ENCODE data around the gene GRB7. TPM values are rescaled to one million over a fixed set of nuclear protein-coding genes. Genes with fewer than 3 reads are reported as not detected.
"Not testable (repeated sequence)": the region's sequence is repeated elsewhere in the genome, so short reads cannot be mapped to it uniquely, and the experiment has no call there.

The GRB7 gene
- polyA plus RNA-seq, 3 donors from 2014 or later = not detected

- H3K4me1 Mint-ChIP-seq = peaks cover 62 to 64% of the 10 kb centered on the region in 2 donors
- H3K27ac Mint-ChIP-seq = peak overlapping the region; percentile 96 to 100 (median 98)
- H3K9me3 Mint-ChIP-seq = no peaks in the 10 kb centered on the region
- peaks cover 0 to 4% (median 0%) of the 10 kb centered on the region in 3 donors for H3K36me3 Mint-ChIP-seq
- H3K4me3 Mint-ChIP-seq = peak overlapping the region; percentile 74 to 84 (median 81)
- H3K27me3 Mint-ChIP-seq (ENCODE audit: low read depth in 3 of 3) = peaks cover 34 to 50% (median 40%) of the 10 kb centered on the region in 3 donors
- DNase-seq = peak; percentile 99 to 100 (median 99)
Observed at GRCh38 chr17:39754161-39754957, 16.6 kb downstream of the GRB7 start.

- H3K36me3 Mint-ChIP-seq = peaks cover 0 to 4% (median 0%) of the 10 kb centered on the region in 3 donors
- H3K4me1 Mint-ChIP-seq = peaks cover 67 to 71% of the 10 kb centered on the region in 2 donors
- DNase-seq = no peak
- no peaks in the 10 kb centered on the region for H3K9me3 Mint-ChIP-seq
- peak overlapping the region; percentile 96 to 100 (median 98) for H3K27ac Mint-ChIP-seq
- H3K4me3 Mint-ChIP-seq = peak overlapping the region; percentile 73 to 84 (median 78)
- H3K27me3 Mint-ChIP-seq (ENCODE audit: low read depth in 3 of 3) = peaks cover 34 to 50% (median 41%) of the 10 kb centered on the region in 3 donors
Observed at GRCh38 chr17:39754958-39755553, 17.3 kb downstream of the GRB7 start.

GRCh38 chr17:39755554-39756379 is 18.0 kb downstream of the GRB7 start:
- Mint-ChIP-seq H3K4me3 (peak overlapping the region; percentile 73 to 84 (median 78)), H3K27me3 (ENCODE audit: low read depth in 3 of 3) (peaks cover 34 to 52% (median 42%) of the 10 kb centered on the region in 3 donors), H3K27ac (peak overlapping the region; percentile 96 to 100 (median 98)), H3K36me3 (peaks cover 0 to 4% (median 0%) of the 10 kb centered on the region in 3 donors), H3K4me1 (peaks cover 72 to 76% of the 10 kb centered on the region in 2 donors), H3K9me3 (no peaks in the 10 kb centered on the region)
- DNase-seq = peak; percentile 70 to 72 (median 71)

GRCh38 chr17:39756380-39757079 is 18.8 kb downstream of the GRB7 start:
- H3K27ac Mint-ChIP-seq = peak overlapping the region; percentile 96 to 100 (median 98)
- peaks cover 4 to 8% (median 5%) of the 10 kb centered on the region in 3 donors for H3K36me3 Mint-ChIP-seq

DNA sequence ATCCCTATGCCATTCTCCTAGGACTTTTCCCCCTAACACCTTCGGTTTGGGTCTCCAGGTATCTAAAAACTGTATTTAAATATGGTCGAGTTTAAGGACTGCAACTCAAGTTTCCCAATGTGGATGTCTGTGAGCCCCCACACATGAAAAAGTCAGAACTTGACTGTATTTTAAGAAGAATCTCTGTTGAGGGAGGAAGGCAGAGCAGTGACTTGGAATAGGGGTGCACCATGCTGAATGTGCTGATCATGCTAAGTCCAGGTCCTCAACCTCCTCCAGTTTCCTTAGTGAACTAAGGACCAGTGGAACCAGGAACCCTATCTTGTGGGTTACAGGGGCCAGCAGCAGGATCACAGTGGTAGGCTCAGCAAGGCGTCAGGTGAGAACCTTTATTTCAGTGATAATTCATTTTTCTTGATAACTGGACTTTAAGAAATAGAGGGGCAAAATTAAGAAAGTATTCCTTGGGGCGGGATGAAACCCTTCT is 19.5 kb downstream of the GRB7 start:
- H3K27ac Mint-ChIP-seq = peak overlapping the region; percentile 96 to 100 (median 98)
- H3K4me3 Mint-ChIP-seq = peak overlapping the region; percentile 73 to 84 (median 78)
- H3K36me3 Mint-ChIP-seq = peaks cover 4 to 8% (median 5%) of the 10 kb centered on the region in 3 donors
- H3K27me3 Mint-ChIP-seq (ENCODE audit: low read depth in 3 of 3) = peaks cover 33 to 57% (median 42%) of the 10 kb centered on the region in 3 donors
- peaks cover 80 to 83% of the 10 kb centered on the region in 2 donors for H3K4me1 Mint-ChIP-seq
- no peaks in the 10 kb centered on the region for H3K9me3 Mint-ChIP-seq
- DNase-seq = no peak

More at GRCh38 chr17:39756380-39757079, 18.8 kb downstream of the GRB7 start:
- H3K27me3 Mint-ChIP-seq (ENCODE audit: low read depth in 3 of 3) = peaks cover 34 to 57% (median 45%) of the 10 kb centered on the region in 3 donors
- H3K4me3 Mint-ChIP-seq = peak overlapping the region; percentile 73 to 84 (median 78)
- no peak for DNase-seq
- peaks cover 78 to 82% of the 10 kb centered on the region in 2 donors for H3K4me1 Mint-ChIP-seq
- no peaks in the 10 kb centered on the region for H3K9me3 Mint-ChIP-seq

DNA sequence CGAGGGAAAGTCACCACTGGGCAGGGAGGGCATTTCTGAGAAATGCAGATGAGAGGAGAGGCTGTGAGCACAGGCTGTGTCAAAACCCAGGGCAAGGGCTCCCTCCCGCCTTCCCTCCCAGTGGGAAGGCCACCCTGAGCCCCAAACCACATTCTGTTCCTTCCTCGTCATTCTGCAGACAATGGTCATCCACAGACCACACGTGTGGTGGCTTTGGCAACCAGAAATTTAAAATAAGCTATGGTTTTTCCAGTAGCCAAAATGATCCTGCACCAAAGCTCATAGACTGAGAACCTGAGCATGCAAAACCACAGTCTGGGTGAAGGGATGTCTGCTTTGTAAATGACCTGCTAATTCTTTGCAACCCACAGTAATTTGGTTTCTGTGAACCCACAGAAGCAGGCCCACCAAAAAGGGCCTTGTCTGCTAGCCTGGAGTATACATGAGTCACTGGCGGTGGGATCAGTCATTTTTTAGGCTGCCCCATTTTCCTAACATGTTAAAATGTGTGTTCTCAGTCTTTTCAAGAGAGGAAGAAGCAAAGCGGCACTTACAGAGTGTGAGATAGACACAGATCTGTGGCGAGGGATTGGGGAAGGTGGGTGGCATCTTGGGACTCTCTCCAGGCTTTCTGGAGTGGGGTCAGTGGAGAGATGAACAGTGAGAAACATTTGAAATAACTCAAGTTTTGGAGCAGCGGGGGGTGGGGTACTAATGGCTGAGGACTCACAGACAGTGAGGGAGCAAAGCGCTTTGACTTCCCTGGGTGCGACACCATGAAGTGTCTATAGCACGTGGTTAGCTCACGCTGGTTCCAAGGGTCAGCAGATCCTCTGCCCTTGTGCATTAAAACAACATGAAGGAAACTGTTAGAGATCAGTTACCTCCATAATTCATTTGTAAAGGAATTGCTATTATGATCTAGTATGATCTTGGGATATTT is 20.5 kb downstream of the GRB7 start:
- H3K27ac Mint-ChIP-seq = peak overlapping the region; percentile 96 to 100 (median 98)
- H3K36me3 Mint-ChIP-seq = peaks cover 9 to 13% (median 10%) of the 10 kb centered on the region in 3 donors
- DNase-seq = peak; percentile 85 to 87 (median 86)
- H3K4me1 Mint-ChIP-seq = peaks cover 79 to 83% of the 10 kb centered on the region in 2 donors
- H3K9me3 Mint-ChIP-seq = no peaks in the 10 kb centered on the region
- H3K27me3 Mint-ChIP-seq (ENCODE audit: low read depth in 3 of 3) = peaks cover 26 to 53% (median 38%) of the 10 kb centered on the region in 3 donors
- H3K4me3 Mint-ChIP-seq = peak overlapping the region; percentile 61 to 84 (median 78)

- H3K4me3 Mint-ChIP-seq = peak overlapping the region; percentile 61 to 84 (median 78)
- no peak for DNase-seq
- H3K27me3 Mint-ChIP-seq (ENCODE audit: low read depth in 3 of 3) = peaks cover 21 to 47% (median 38%) of the 10 kb centered on the region in 3 donors
- peak overlapping the region; percentile 96 to 100 (median 98) for H3K27ac Mint-ChIP-seq
- peaks cover 78 to 84% of the 10 kb centered on the region in 2 donors for H3K4me1 Mint-ChIP-seq
- peaks cover 13 to 17% (median 14%) of the 10 kb centered on the region in 3 donors for H3K36me3 Mint-ChIP-seq
- H3K9me3 Mint-ChIP-seq = no peaks in the 10 kb centered on the region
Observed at GRCh38 chr17:39759204-39759603, 21.5 kb downstream of the GRB7 start.

- peak overlapping the region in 2 of 5 donors; percentile 6 to 43 for H3K4me3 Mint-ChIP-seq
- no peak for DNase-seq
- peaks cover 32 to 42% (median 33%) of the 10 kb centered on the region in 3 donors for H3K36me3 Mint-ChIP-seq
Observed at GRCh38 chr17:39761861-39762496, 24.2 kb downstream of the GRB7 start.

DNA sequence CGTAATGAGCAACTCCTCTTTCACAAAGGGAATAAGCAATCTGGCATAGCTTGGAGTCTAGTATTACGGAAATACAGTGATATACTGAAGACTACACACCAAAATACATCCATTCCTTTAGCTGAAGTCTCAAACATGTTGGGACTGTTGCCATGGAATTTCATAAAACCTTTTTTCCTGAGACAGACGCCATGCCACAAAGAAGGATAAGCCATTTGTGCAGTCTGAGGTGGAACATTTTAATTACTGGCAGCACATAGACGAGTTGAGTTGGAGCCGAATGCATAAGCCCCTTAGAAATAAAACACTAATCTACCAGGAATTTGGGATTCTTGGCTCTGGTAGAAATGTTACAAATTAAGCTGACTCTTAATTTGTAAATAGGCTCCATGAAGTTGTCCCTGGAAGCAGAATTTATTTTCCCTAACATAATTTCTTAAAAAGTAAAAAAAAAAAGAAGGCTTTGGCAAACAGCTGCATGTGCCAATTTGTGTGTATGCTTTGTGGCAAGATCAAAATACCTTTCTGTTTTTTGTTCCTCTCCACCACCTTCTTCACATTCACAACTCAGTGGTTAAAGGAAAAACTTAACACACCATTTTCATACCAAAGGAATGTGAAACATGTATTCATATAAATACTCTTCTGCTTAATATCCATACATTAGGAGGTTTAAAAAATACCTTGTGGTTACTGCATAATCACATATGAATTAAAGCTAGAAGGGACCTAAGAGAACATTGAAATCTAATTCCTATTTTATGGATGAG is 25.5 kb downstream of the GRB7 start:
- peak overlapping the region; percentile 76 to 91 (median 84) for H3K27ac Mint-ChIP-seq
- peaks cover 40 to 51% (median 43%) of the 10 kb centered on the region in 3 donors for H3K36me3 Mint-ChIP-seq
- H3K27me3 Mint-ChIP-seq (ENCODE audit: low read depth in 3 of 3) = peaks cover 2 to 17% (median 15%) of the 10 kb centered on the region in 3 donors
- H3K4me1 Mint-ChIP-seq = peaks cover 82 to 88% of the 10 kb centered on the region in 2 donors
- no peak for DNase-seq
- no peaks in the 10 kb centered on the region for H3K9me3 Mint-ChIP-seq
- peak overlapping the region in 2 of 5 donors; percentile 15 to 55 for H3K4me3 Mint-ChIP-seq

More at GRCh38 chr17:39761861-39762496, 24.2 kb downstream of the GRB7 start:
- Mint-ChIP-seq H3K9me3 (no peaks in the 10 kb centered on the region), H3K4me1 (peaks cover 82 to 88% of the 10 kb centered on the region in 2 donors), H3K27me3 (ENCODE audit: low read depth in 3 of 3) (peaks cover 11 to 23% (median 21%) of the 10 kb centered on the region in 3 donors), H3K27ac (peak overlapping the region in 5 of 6 donors; percentile 76 to 89 (median 78))

GRCh38 chr17:39764171-39764570 is 26.4 kb downstream of the GRB7 start:
- Mint-ChIP-seq H3K4me1 (peaks cover 82 to 88% of the 10 kb centered on the region in 2 donors), H3K36me3 (peaks cover 49 to 53% (median 51%) of the 10 kb centered on the region in 3 donors), H3K4me3 (peak overlapping the region in 1 of 5 donors; percentile 94), H3K27me3 (ENCODE audit: low read depth in 3 of 3) (peaks cover 0 to 14% (median 12%) of the 10 kb centered on the region in 3 donors), H3K27ac (peak overlapping the region; percentile 17 to 99 (median 94))
- H3K9me3 Mint-ChIP-seq, DNase-seq: not testable (repeated sequence)
